GM19025 (cell line): Measurements from ENCODE around the gene COA5.
"Not testable (repeated sequence)": the region's sequence is repeated elsewhere in the genome, so short reads cannot be mapped to it uniquely, and the experiment has no call there.

ENCODE experiments used
- ATAC-seq: cut with Tn5 transposase; IDR thresholded peaks from one replicate; pipeline ENCODE4 v1.9.1; 2021; ENCODE audit warnings: mild to moderate bottlenecking, low read depth, moderate library complexity; ENCODE audit not compliant: unreplicated experiment

COA5 gene

DNA sequence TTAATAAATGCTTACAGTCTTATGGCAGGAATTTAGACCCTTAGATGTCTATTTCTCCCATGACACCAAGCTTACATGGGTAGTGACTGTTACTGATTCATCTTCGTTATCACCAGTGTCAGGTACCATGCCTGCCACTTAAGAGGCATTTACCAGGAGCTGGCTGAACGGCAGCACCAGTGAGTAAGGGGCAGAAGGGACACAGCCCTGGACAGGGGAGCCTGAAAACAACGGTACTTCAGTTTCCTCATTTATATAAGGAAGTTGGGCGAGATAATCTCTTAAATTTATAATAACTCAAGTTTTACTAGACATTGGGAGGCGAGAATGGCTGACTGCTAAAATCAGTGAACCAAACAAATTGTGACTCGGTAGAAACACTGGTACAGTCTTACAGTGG is 1.2 kb downstream of the COA5 start:
- no peak for ATAC-seq

GRCh38 chr2:98606431-98606830 is 1.9 kb downstream of the COA5 start:
- no peak for ATAC-seq

DNA sequence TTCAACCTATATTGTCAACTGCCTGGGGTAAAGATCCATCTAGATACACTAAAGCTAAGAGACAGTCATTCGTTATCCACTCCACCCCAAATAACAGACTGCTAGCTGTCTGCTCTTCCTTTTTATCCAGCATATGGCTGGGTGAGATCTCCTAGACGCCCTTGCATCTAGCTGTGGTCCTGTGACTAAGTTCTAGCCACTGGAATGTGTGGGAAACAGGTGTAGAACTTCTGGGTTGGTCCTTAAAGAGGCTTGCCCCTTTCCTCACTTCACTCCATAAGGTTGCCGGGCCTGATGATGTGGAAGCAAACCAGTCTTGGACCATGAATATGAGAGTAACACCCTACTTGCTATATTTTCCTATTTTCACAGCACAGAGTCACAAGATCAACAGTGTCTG is 3.2 kb downstream of the COA5 start:
- ATAC-seq, result no peak

DNA sequence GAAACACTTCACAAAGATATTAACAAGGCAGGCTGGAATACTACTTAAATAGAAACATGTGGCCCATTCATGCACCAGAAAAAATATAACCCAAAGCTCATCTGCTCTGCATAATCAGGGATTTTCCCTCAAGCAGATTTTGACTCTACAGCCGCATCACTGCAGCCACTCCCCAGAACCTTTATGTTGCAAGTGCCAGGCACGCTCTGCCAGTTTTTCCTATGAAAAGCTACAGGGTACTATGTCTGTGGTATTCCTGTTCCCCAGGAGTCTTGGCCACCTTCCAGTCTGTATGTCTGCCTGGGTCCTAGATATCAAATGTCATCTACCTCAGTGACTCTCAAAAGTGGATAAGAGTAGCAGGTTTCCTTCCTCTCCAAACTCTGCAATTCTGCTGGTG is 3.8 kb downstream of the COA5 start:
- no peak for ATAC-seq

- ATAC-seq, result no peak
Observed at GRCh38 chr2:98601532-98602132, 6.7 kb downstream of the COA5 start.

- ATAC-seq, result no peak
Observed at GRCh38 chr2:98598781-98599428, 9.4 kb downstream of the COA5 start.

DNA sequence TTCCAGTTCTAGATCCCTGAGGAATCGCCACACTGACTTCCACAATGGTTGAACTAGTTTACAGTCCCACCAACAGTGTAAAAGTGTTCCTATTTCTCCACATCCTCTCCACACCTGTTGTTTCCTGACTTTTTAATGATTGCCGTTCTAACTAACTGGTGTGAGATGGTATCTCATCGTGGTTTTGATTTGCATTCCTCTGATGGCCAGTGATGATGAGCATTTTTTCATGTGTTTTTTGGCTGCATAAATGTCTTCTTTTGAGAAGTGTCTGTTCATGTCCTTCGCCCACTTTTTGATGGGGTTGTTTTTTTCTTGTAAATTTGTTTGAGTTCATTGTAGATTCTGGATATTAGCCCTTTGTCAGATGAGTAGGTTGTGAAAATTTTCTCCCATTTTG is 13.6 kb downstream of the COA5 start:
- ATAC-seq, result not testable (repeated sequence)

- ATAC-seq, result no peak
Observed at GRCh38 chr2:98592565-98592964, 15.7 kb downstream of the COA5 start.

- ATAC-seq, result no peak
Observed at GRCh38 chr2:98589489-98589888, 18.8 kb downstream of the COA5 start.

GRCh38 chr2:98588880-98589431 is 19.4 kb downstream of the COA5 start:
- ATAC-seq, result no peak

GRCh38 chr2:98586551-98587140 is 21.7 kb downstream of the COA5 start:
- ATAC-seq, result no peak

- ATAC-seq, result no peak
Observed at GRCh38 chr2:98585386-98585785, 22.9 kb downstream of the COA5 start.

GRCh38 chr2:98583816-98584618 is 24.3 kb downstream of the COA5 start:
- no peak for ATAC-seq

- no peak for ATAC-seq
Observed at GRCh38 chr2:98583276-98583675, 25.0 kb downstream of the COA5 start.

- ATAC-seq, result no peak
Observed at GRCh38 chr2:98582523-98582922, 25.8 kb downstream of the COA5 start.

DNA sequence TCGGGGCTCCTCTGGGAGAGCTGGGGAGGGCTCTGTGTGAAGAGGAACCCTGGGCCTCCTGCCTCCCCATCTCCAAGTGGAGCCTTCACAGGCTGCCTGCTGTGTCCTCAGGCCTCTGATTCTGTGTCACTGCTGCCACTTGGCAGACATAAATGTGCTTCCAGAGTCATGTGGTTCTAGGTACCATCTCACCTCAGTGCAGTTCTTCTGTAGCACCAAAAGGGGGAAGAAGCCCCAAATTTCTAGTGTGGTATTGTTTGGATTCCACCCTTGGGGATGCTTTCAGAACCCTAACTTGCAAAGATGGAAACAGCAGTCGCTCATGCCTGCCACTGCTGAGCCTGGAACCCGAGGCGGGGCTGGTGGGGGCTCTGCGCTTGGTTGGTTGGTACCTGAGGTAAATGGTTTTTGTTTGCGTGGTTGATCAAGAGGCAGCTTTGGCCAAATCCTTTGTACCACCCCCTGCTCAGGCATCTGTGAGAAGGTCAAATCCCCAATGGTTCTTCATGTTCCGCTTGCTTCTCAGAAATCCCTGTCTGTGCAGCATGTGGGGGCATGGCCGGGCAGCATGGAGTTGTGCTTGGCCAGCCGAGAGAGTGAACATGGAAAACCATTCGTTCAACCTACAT is 27.5 kb downstream of the COA5 start:
- no peak for ATAC-seq

DNA sequence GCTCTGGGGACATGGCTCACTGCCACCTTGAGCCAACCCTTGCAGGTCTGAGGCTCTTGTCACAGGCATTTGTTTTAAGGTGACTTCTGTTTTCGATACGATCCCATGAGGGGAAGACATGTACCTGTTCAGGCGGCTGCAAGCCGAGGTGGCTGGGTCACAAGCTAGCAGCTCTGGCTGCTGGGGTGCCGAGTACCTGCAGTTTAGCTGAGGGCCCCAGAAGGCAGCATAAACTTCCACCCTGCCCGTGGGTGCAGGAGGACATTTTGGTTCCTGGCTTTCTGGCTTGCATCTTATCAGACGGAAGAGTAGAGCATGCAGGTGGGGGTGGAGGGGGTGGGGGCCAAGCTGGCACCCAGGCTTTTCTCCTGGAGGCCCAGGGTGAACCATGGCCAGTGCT is 28.4 kb downstream of the COA5 start:
- no peak for ATAC-seq

DNA sequence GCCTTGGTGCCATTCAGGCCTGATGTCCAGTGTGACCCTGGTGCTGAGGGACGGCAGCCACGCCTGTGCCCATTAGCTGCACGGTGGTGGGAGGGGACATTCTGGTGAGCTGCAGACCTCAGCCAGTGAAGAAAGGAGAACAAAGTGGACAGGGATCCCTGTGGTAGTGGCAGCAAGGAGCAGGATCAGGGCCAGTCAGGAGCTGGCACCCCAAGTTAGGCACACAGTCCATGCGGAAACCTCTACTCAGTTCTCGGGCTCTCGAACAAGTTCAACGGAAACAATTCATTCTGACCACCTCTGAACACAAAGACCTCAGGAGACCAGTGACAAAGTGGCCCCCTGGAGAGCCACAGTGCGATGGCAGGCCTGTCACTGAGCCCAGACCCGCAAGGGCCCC is 30.1 kb downstream of the COA5 start:
- ATAC-seq, result no peak

- no peak for ATAC-seq
Observed at GRCh38 chr2:98577313-98577712, 31.0 kb downstream of the COA5 start.

DNA sequence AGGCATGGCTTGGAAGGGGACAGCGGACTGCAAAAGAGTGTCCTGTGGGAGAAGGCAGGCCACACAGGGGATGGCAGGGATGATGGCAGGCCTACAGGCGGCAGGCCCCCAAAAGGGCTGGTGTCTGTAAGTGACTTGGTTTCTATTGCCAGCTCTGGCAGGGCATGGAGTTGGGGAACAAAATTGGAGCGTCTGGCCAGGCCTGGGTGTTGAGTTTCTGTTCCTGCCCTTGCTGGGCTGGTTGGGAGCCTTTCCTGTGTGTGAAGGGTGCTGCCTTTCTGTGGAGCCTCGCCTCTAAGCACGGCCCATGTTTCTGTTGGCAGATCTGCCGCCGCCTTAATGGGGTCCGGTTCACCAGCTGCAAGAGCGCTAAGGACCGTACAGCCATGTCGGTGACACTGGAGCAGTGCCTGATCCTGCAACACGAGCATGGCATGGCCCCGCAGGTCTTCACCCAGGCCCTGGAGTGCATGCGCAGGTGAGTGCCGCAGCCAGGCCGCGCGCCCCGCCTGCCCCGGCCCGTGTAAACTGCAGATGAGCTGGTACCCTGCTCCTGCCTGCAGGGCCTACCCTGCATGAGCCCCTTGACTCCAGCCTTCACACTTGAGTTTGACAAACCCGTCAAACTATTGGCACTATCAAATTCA is 31.5 kb downstream of the COA5 start:
- no peak for ATAC-seq
